Small intestine (tissue), 7 donors: ENCODE results near the gene VWA5B1. TPM values are rescaled to one million over a fixed set of nuclear protein-coding genes. Genes with fewer than 3 reads are reported as not detected.

Experiments
- DNase-seq, 2 donors: peaks; one replicate each; pipeline versions ENCODE4 v3.0.0 to v3.0.0-alpha.2; 2013
- FAIRE-seq: peaks from 2 replicates; lab custom pipeline; 2012; peaks lifted over from hg19 to GRCh38; lab: Jason Lieb, UNC
- H3K27ac ChIP-seq, 3 donors: one replicate each; pipeline ENCODE4 v1.5.1; 2013; ENCODE audit warnings: low read length in 2 of 3, mild to moderate bottlenecking in 2 of 3, control low read depth in 1 of 3, inconsistent platforms in 1 of 3, low read depth in 1 of 3, moderate library complexity in 1 of 3
- H3K27me3 ChIP-seq, 3 donors: one replicate each; pipeline ENCODE4 v1.6.1; 2013; ENCODE audit warnings: low read length in 3 of 3, inconsistent platforms in 1 of 3; ENCODE audit not compliant: control insufficient read depth in 3 of 3, insufficient read depth in 3 of 3
- H3K36me3 ChIP-seq, 3 donors: one replicate each; pipeline ENCODE4 v1.6.1; 2013; ENCODE audit warnings: low read length in 3 of 3, inconsistent platforms in 1 of 3, low read depth in 1 of 3, mild to moderate bottlenecking in 1 of 3, moderate library complexity in 1 of 3; ENCODE audit not compliant: control insufficient read depth in 3 of 3, insufficient read depth in 2 of 3
- H3K4me1 ChIP-seq, 3 donors: one replicate each; pipeline ENCODE4 v1.6.1; 2013; ENCODE audit warnings: low read length in 2 of 3, inconsistent platforms in 1 of 3, low read depth in 1 of 3, mild to moderate bottlenecking in 1 of 3, moderate library complexity in 1 of 3; ENCODE audit not compliant: control insufficient read depth in 3 of 3, insufficient read depth in 2 of 3
- H3K4me3 ChIP-seq, 3 donors: one replicate each; pipeline ENCODE4 v1.5.1; 2013; ENCODE audit warnings: low read length in 3 of 3, control low read depth in 1 of 3, inconsistent platforms in 1 of 3, low read depth in 1 of 3, mild to moderate bottlenecking in 1 of 3, moderate library complexity in 1 of 3
- H3K9me3 ChIP-seq, 2 donors: one replicate each; pipeline ENCODE4 v1.6.1; 2013; ENCODE audit warnings: low read depth in 1 of 2, low read length in 1 of 2; ENCODE audit not compliant: control insufficient read depth in 2 of 2, insufficient read depth in 1 of 2
- WGBS, 3 donors: extraction: QIAGEN DNeasy Blood & Tissue Kit; methylation state at CpG; one replicate each; pipeline ENCODE4 v1.1.7; 2013; 5-methylcytosine and 5-hydroxymethylcytosine counted together
- polyA plus RNA-seq, 4 donors: library from polyadenylated mRNA; stranded (reverse) in 3 of 4; unstranded in 1 of 4; fragments of 200-250 nt in 3 of 4; fragments of 120-200 nt in 1 of 4; gene quantifications; one replicate each; pipeline versions ENCODE4 v1.2.1 to v1.2.3, GENCODE V29; 2013
- donor health status: healthy with polysubstance abuse.
- donor health status: control.
- donor health status: control.
- donor health status: Bipolar disorder and iron deficiency.
- donor health status: healthy.

The VWA5B1 gene
- polyA plus RNA-seq, 4 donors: 0.01 to 1.5 TPM; not detected in 2

- peaks cover 0 to 10% (median 0%) of the 10 kb centered on the region in 3 donors for H3K27me3 ChIP-seq
- H3K27ac ChIP-seq: no peak overlapping the region
- no peak for DNase-seq
- WGBS, 3 donors: 48 to 57% (median 55%) methylated on average over 5 of the region's 5 CpGs
- no peaks in the 10 kb centered on the region for H3K36me3 ChIP-seq
- H3K9me3 ChIP-seq: no peaks in the 10 kb centered on the region
- H3K4me1 ChIP-seq: no peaks in the 10 kb centered on the region
- no peak for FAIRE-seq
- H3K4me3 ChIP-seq: no peak overlapping the region
Observed at GRCh38 chr1:20321573-20321972, 30.9 kb downstream of the VWA5B1 start.

GRCh38 chr1:20322081-20322824, 31.6 kb downstream of the VWA5B1 start:
- WGBS, 3 donors: 40 to 51% (median 44%) methylated on average over 11 of the region's 11 CpGs
- no peak for FAIRE-seq

GRCh38 chr1:20322825-20323612, 32.3 kb downstream of the VWA5B1 start:
- H3K27ac ChIP-seq: peak overlapping the region in 1 of 3 donors; percentile 29
- FAIRE-seq (no peak), DNase-seq (peak in 1 of 2 donors; percentile 28)
- 85 to 93% (median 87%) methylated on average over 23 of the region's 23 CpGs for WGBS, 3 donors
- H3K36me3 ChIP-seq: no peaks in the 10 kb centered on the region
- H3K9me3 ChIP-seq: no peaks in the 10 kb centered on the region
- peaks cover 0 to 14% (median 0%) of the 10 kb centered on the region in 3 donors for H3K27me3 ChIP-seq
- no peaks in the 10 kb centered on the region for H3K4me1 ChIP-seq
- H3K4me3 ChIP-seq: no peak overlapping the region

More at GRCh38 chr1:20322081-20322824, 31.6 kb downstream of the VWA5B1 start:
- Histone ChIP-seq H3K36me3 (no peaks in the 10 kb centered on the region), H3K27me3 (peaks cover 0 to 10% (median 0%) of the 10 kb centered on the region in 3 donors), H3K9me3 (no peaks in the 10 kb centered on the region), H3K4me1 (no peaks in the 10 kb centered on the region), H3K4me3 (no peak overlapping the region), H3K27ac (peak overlapping the region in 2 of 3 donors; percentile 14 to 29)
- DNase-seq: peak in 1 of 2 donors; percentile 18

GRCh38 chr1:20323613-20323920, 32.9 kb downstream of the VWA5B1 start:
- Histone ChIP-seq H3K9me3 (no peaks in the 10 kb centered on the region), H3K27me3 (peaks cover 0 to 18% (median 0%) of the 10 kb centered on the region in 3 donors), H3K4me3 (no peak overlapping the region), H3K4me1 (no peaks in the 10 kb centered on the region), H3K36me3 (no peaks in the 10 kb centered on the region), H3K27ac (no peak overlapping the region)
- 88 to 93% (median 91%) methylated on average over 3 of the region's 3 CpGs for WGBS, 3 donors
- DNase-seq (no peak), FAIRE-seq (no peak)

- no peak for FAIRE-seq
- Histone ChIP-seq H3K9me3 (no peaks in the 10 kb centered on the region), H3K4me1 (no peaks in the 10 kb centered on the region), H3K4me3 (no peak overlapping the region), H3K36me3 (no peaks in the 10 kb centered on the region), H3K27me3 (peaks cover 0 to 18% (median 0%) of the 10 kb centered on the region in 3 donors), H3K27ac (no peak overlapping the region)
- 76 to 85% (median 80%) methylated on average over 8 of the region's 8 CpGs for WGBS, 3 donors
- DNase-seq: no peak
Observed at GRCh38 chr1:20324704-20325406, 34.2 kb downstream of the VWA5B1 start.

GRCh38 chr1:20325407-20325843, 34.8 kb downstream of the VWA5B1 start:
- FAIRE-seq (no peak), DNase-seq (no peak)
- 14 to 43% (median 33%) methylated on average over 3 of the region's 3 CpGs for WGBS, 3 donors
- no peaks in the 10 kb centered on the region for H3K9me3 ChIP-seq
- no peaks in the 10 kb centered on the region for H3K36me3 ChIP-seq
- H3K4me1 ChIP-seq: no peaks in the 10 kb centered on the region
- H3K27ac ChIP-seq: no peak overlapping the region
- H3K27me3 ChIP-seq: peaks cover 0 to 15% (median 0%) of the 10 kb centered on the region in 3 donors
- H3K4me3 ChIP-seq: no peak overlapping the region

- WGBS, 3 donors: 16 to 30% (median 30%) methylated on average over 3 of the region's 3 CpGs
- DNase-seq: peak in 1 of 2 donors; percentile 16
- no peaks in the 10 kb centered on the region for H3K36me3 ChIP-seq
- H3K27ac ChIP-seq: no peak overlapping the region
- no peak overlapping the region for H3K4me3 ChIP-seq
- no peaks in the 10 kb centered on the region for H3K9me3 ChIP-seq
- FAIRE-seq: no peak
- no peaks in the 10 kb centered on the region for H3K4me1 ChIP-seq
- H3K27me3 ChIP-seq: peaks cover 0 to 14% (median 0%) of the 10 kb centered on the region in 3 donors
Observed at GRCh38 chr1:20325844-20326420, 35.3 kb downstream of the VWA5B1 start.

- Histone ChIP-seq H3K9me3 (no peaks in the 10 kb centered on the region), H3K4me3 (no peak overlapping the region), H3K27me3 (peaks cover 0 to 12% (median 0%) of the 10 kb centered on the region in 3 donors), H3K27ac (no peak overlapping the region), H3K4me1 (no peaks in the 10 kb centered on the region), H3K36me3 (no peaks in the 10 kb centered on the region)
- WGBS, 3 donors: 64 to 84% (median 75%) methylated on average over 6 of the region's 6 CpGs
- FAIRE-seq (no peak), DNase-seq (no peak)
Observed at GRCh38 chr1:20327467-20327866, 36.8 kb downstream of the VWA5B1 start.
